RWPE2 (cell line): ENCODE data around the gene ASB15.
"Not testable (repeated sequence)": the region's sequence is repeated elsewhere in the genome, so short reads cannot be mapped to it uniquely, and the experiment has no call there.

Experiments used
- ATAC-seq: fragments of 200-7000 bp; cut with Tn5 transposase; 3 replicates; pipeline ENCODE4 v1.9.1; 2021; ENCODE audit warnings: low read depth
- DNase-seq: peaks from one replicate; pipeline ENCODE4 v3.0.0-alpha.2; 2020; ENCODE audit warnings: low spot score
- H3K27ac ChIP-seq: fragments of 450-650 bp; 2 replicates; pipeline ENCODE4 v1.5.1; 2017; ENCODE audit warnings: mild to moderate bottlenecking; ENCODE audit not compliant: poor library complexity, severe bottlenecking
- H3K27me3 ChIP-seq: fragments of 250-450 bp; sonication (Bioruptor Pico); 2 replicates; pipeline ENCODE4 v1.5.1; 2021; ENCODE audit warnings: mild to moderate bottlenecking, moderate library complexity; ENCODE audit not compliant: insufficient read depth, poor library complexity, severe bottlenecking
- H3K36me3 ChIP-seq: fragments of 250-450 bp; sonication (Bioruptor Pico); 2 replicates; pipeline ENCODE4 v1.5.1; 2020; ENCODE audit warnings: low read depth, mild to moderate bottlenecking, moderate library complexity
- H3K4me1 ChIP-seq: fragments of 250-450 bp; sonication (Bioruptor Pico); 2 replicates; pipeline ENCODE4 v1.5.1; 2021; ENCODE audit warnings: mild to moderate bottlenecking, moderate library complexity; ENCODE audit not compliant: insufficient read depth, poor library complexity, severe bottlenecking
- H3K4me3 ChIP-seq: fragments of 250-450 bp; sonication (Bioruptor Pico); 2 replicates; pipeline ENCODE4 v1.5.1; 2021; ENCODE audit warnings: mild to moderate bottlenecking, moderate library complexity; ENCODE audit not compliant: severe bottlenecking
- H3K9me3 ChIP-seq: fragments of 250-450 bp; sonication (Bioruptor Pico); 2 replicates; pipeline ENCODE4 v1.5.1; 2021; ENCODE audit warnings: mild to moderate bottlenecking, moderate library complexity; ENCODE audit not compliant: severe bottlenecking
- TF ChIP-seq, protein P1 (sequence below): fragments of 450-650 bp; IDR thresholded peaks from one replicate; pipeline ENCODE4 v1.5.1; 2017; ENCODE audit warnings: mild to moderate bottlenecking, moderate library complexity; ENCODE audit not compliant: poor library complexity, severe bottlenecking

The ASB15 gene

GRCh38 chr7:123601530-123601929 is at the start of gene ASB15:
TSS of gene ASB15 (plus strand) at chr7:123601821. CDS start at chr7:123614503, 12,682 bp downstream.
- TF ChIP-seq, protein P1, sequence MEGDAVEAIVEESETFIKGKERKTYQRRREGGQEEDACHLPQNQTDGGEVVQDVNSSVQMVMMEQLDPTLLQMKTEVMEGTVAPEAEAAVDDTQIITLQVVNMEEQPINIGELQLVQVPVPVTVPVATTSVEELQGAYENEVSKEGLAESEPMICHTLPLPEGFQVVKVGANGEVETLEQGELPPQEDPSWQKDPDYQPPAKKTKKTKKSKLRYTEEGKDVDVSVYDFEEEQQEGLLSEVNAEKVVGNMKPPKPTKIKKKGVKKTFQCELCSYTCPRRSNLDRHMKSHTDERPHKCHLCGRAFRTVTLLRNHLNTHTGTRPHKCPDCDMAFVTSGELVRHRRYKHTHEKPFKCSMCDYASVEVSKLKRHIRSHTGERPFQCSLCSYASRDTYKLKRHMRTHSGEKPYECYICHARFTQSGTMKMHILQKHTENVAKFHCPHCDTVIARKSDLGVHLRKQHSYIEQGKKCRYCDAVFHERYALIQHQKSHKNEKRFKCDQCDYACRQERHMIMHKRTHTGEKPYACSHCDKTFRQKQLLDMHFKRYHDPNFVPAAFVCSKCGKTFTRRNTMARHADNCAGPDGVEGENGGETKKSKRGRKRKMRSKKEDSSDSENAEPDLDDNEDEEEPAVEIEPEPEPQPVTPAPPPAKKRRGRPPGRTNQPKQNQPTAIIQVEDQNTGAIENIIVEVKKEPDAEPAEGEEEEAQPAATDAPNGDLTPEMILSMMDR, result no peak
- ATAC-seq, result no peak
- Histone ChIP-seq H3K36me3 (no peaks in the 10 kb centered on the region), H3K4me1 (no peaks in the 10 kb centered on the region), H3K27me3 (no peaks in the 10 kb centered on the region), H3K27ac (no peak within 1 kb of the TSS), H3K9me3 (no peaks in the 10 kb centered on the region), H3K4me3 (no peak within 1 kb of the TSS)
- no peak for DNase-seq

DNA sequence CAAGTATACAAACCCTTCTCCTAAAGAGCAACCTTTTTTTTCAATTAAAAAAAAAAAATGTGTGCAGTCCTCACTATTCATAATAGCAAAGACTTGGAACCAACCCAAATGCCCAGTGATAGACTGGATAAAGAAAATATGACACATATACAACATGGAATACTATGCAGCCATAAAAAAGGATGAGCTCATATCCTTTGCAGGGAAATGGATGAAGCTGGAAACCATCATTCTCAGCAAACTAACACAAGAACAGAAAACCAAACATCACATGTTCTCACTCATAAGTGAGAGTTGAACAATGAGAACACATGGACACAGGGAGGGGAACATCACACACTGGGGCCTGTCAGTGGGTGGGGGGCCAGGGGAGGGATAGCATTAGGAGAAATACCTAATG is 49.5 kb upstream of the ASB15 start:
- not testable (repeated sequence) for ATAC-seq, H3K27me3 ChIP-seq, H3K4me3 ChIP-seq, DNase-seq, H3K9me3 ChIP-seq, H3K27ac ChIP-seq
- peaks cover 17% of the 10 kb centered on the region for H3K4me1 ChIP-seq
- peaks cover 77% of the 10 kb centered on the region for H3K36me3 ChIP-seq

GRCh38 chr7:123552641-123553040 is 49.0 kb upstream of the ASB15 start:
- Histone ChIP-seq H3K27me3 (no peaks in the 10 kb centered on the region), H3K4me3 (no peak overlapping the region), H3K27ac (no peak overlapping the region), H3K4me1 (peaks cover 17% of the 10 kb centered on the region), H3K9me3 (no peaks in the 10 kb centered on the region), H3K36me3 (peaks cover 74% of the 10 kb centered on the region)
- ATAC-seq (no peak), DNase-seq (no peak)
- TF ChIP-seq, protein P1, result no peak

DNA sequence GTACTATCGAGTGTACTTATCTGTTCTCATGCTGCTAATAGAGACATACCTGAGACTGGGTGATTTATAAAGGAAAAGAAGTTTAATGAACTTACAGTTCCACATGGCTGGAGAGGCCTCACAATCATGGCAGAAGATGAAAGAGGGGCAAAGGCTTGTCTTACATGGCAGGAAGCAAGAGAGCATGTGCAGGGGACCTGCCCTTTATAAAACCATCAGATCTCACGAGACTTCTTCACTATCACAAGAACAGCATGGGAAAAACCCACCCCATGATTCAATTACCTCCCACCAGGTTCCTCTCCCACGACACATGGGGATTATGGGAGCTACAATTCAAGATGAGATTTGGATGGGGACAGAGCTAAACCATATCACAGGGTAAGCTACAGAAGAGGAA is 48.5 kb upstream of the ASB15 start:
- DNase-seq (no peak), ATAC-seq (no peak)
- peaks cover 69% of the 10 kb centered on the region for H3K36me3 ChIP-seq
- no peak overlapping the region for H3K4me3 ChIP-seq
- H3K9me3 ChIP-seq, result no peaks in the 10 kb centered on the region
- H3K4me1 ChIP-seq, result peaks cover 17% of the 10 kb centered on the region
- TF ChIP-seq, protein P1, result no peak
- no peak overlapping the region for H3K27ac ChIP-seq
- no peaks in the 10 kb centered on the region for H3K27me3 ChIP-seq

- no peaks in the 10 kb centered on the region for H3K9me3 ChIP-seq
- H3K36me3 ChIP-seq, result peaks cover 47% of the 10 kb centered on the region
- no peak for DNase-seq
- no peak overlapping the region for H3K4me3 ChIP-seq
- peaks cover 14% of the 10 kb centered on the region for H3K4me1 ChIP-seq
- no peak overlapping the region for H3K27ac ChIP-seq
- no peak for ATAC-seq
- H3K27me3 ChIP-seq, result no peaks in the 10 kb centered on the region
- TF ChIP-seq, protein P1, result no peak
Measured at GRCh38 chr7:123555484-123555883, 46.1 kb upstream of the ASB15 start.
